GM21390 (cell line): Measurements from ENCODE around the gene CCDC180.
A peak's percentile ranks its signal among the peaks of the same experiment; 100 is the strongest.
"Not testable (repeated sequence)": the region's sequence is repeated elsewhere in the genome, so short reads cannot be mapped to it uniquely, and the experiment has no call there.

ENCODE experiments used
- ATAC-seq: cut with Tn5 transposase; IDR thresholded peaks from one replicate; pipeline ENCODE4 v1.9.1; 2021; ENCODE audit not compliant: unreplicated experiment

CCDC180 gene

GRCh38 chr9:97307500-97308163 lies at the start of gene CCDC180:
TSS of gene CCDC180 (plus strand) at chr9:97307659. CDS start at chr9:97308064, 405 bp downstream.
- ATAC-seq, result no peak

GRCh38 chr9:97259834-97260514 lies 47.5 kb upstream of the CCDC180 start:
- ATAC-seq, result not testable (repeated sequence)

GRCh38 chr9:97271292-97271691 lies 36.2 kb upstream of the CCDC180 start:
- no peak for ATAC-seq

- ATAC-seq, result no peak
Measured at GRCh38 chr9:97272072-97272471, 35.4 kb upstream of the CCDC180 start.

- no peak for ATAC-seq
Measured at GRCh38 chr9:97276310-97276852, 31.1 kb upstream of the CCDC180 start.

- no peak for ATAC-seq
Measured at GRCh38 chr9:97277953-97278352, 29.5 kb upstream of the CCDC180 start.

GRCh38 chr9:97280755-97281330 lies 26.6 kb upstream of the CCDC180 start:
- ATAC-seq, result no peak

- ATAC-seq, result no peak
Measured at GRCh38 chr9:97283768-97284167, 23.7 kb upstream of the CCDC180 start.

GRCh38 chr9:97284798-97285197 lies 22.7 kb upstream of the CCDC180 start:
- ATAC-seq, result no peak

GRCh38 chr9:97292200-97292599 lies 15.3 kb upstream of the CCDC180 start:
- ATAC-seq, result no peak

- no peak for ATAC-seq
Measured at GRCh38 chr9:97293207-97293721, 14.2 kb upstream of the CCDC180 start.

- no peak for ATAC-seq
Measured at GRCh38 chr9:97293818-97294217, 13.6 kb upstream of the CCDC180 start.

- ATAC-seq, result no peak
Measured at GRCh38 chr9:97297889-97298288, 9.6 kb upstream of the CCDC180 start.

GRCh38 chr9:97299809-97300414 lies 7.5 kb upstream of the CCDC180 start:
- ATAC-seq, result peak; percentile 71

GRCh38 chr9:97300586-97300985 lies 6.9 kb upstream of the CCDC180 start:
- ATAC-seq, result no peak

- ATAC-seq, result no peak
Measured at GRCh38 chr9:97301974-97302373, 5.5 kb upstream of the CCDC180 start.

- no peak for ATAC-seq
Measured at GRCh38 chr9:97304586-97304985, 2.9 kb upstream of the CCDC180 start.

GRCh38 chr9:97305501-97306298 lies 1.8 kb upstream of the CCDC180 start:
- no peak for ATAC-seq

GRCh38 chr9:97307091-97307490 lies 368 bp upstream of the CCDC180 start:
- no peak for ATAC-seq

GRCh38 chr9:97309260-97309659 lies 1.8 kb downstream of the CCDC180 start:
- ATAC-seq, result no peak

- ATAC-seq, result no peak
Measured at GRCh38 chr9:97310023-97310422, 2.6 kb downstream of the CCDC180 start.
